H1 (cell line): ENCODE measurements around the gene MYO5B.

Experiments
- ASH2L ChIP-seq: fragments of 200-600, 300-600 bp; sonication (generic); IDR thresholded peaks from one replicate; pipeline ENCODE4 v1.7.1; 2017; ENCODE audit warnings: low read length
- EP300 ChIP-seq, 2 experiments: IDR thresholded peaks; 1 replicate in 1 of 2; 2 replicates in 1 of 2; pipeline ENCODE4 v1.6.1; 2011 to 2012; ENCODE audit warnings: low read depth in 2 of 2, low read length in 2 of 2, mild to moderate bottlenecking in 2 of 2, borderline replicate concordance in 1 of 2, inconsistent platforms in 1 of 2, moderate library complexity in 1 of 2
- EZH2 ChIP-seq: fragments of 200-600 bp; sonication (generic); IDR thresholded peaks from 2 replicates; pipeline ENCODE4 v1.7.1; 2012; ENCODE audit warnings: low read depth, mild to moderate bottlenecking, moderate library complexity, low read length, inconsistent platforms; ENCODE audit not compliant: severe bottlenecking
- FOSL1 ChIP-seq: IDR thresholded peaks from 2 replicates; pipeline ENCODE4 v1.6.1; 2011; ENCODE audit warnings: mild to moderate bottlenecking, low read depth, low read length, moderate library complexity; ENCODE audit not compliant: insufficient read depth
- GABPA ChIP-seq: IDR thresholded peaks from 2 replicates; pipeline ENCODE4 v1.6.1; 2011; ENCODE audit warnings: mild to moderate bottlenecking, low read length, moderate library complexity, borderline replicate concordance; ENCODE audit not compliant: insufficient read depth
- JUN ChIP-seq: IDR thresholded peaks from 2 replicates; pipeline ENCODE4 v1.6.1; 2011; ENCODE audit warnings: low read depth, mild to moderate bottlenecking, improper control_type of control experiment, low read length
- KDM4A ChIP-seq: IDR thresholded peaks from one replicate; pipeline ENCODE4 v1.7.1; 2012; ENCODE audit warnings: low read depth, mild to moderate bottlenecking, moderate library complexity, low read length, inconsistent platforms; ENCODE audit not compliant: severe bottlenecking
- MAFK ChIP-seq: IDR thresholded peaks from 2 replicates; pipeline ENCODE4 v1.6.1; 2012; ENCODE audit warnings: low read depth, mild to moderate bottlenecking, improper control_type of control experiment, low read length
- NANOG ChIP-seq: IDR thresholded peaks from 2 replicates; pipeline ENCODE4 v1.6.1; 2011; ENCODE audit warnings: low read length, low read depth, mild to moderate bottlenecking, inconsistent platforms; ENCODE audit not compliant: insufficient read depth, poor library complexity, severe bottlenecking
- POLR2A ChIP-seq, 2 experiments: IDR thresholded peaks; 1 replicate in 1 of 2; 2 replicates in 1 of 2; pipeline ENCODE4 v1.6.1; 2011; ENCODE audit warnings: low read depth in 2 of 2, low read length in 2 of 2, mild to moderate bottlenecking in 2 of 2; ENCODE audit errors: control extremely low read depth in 1 of 2
- POLR2AphosphoS5 ChIP-seq: IDR thresholded peaks from 2 replicates; pipeline ENCODE4 v1.6.1; 2011; ENCODE audit warnings: low read depth, low read length
- SUZ12 ChIP-seq: fragments of 200-600 bp; sonication (generic); IDR thresholded peaks from 2 replicates; pipeline ENCODE4 v1.6.1; 2012; ENCODE audit warnings: mild to moderate bottlenecking, inconsistent platforms, low read length, moderate library complexity, mixed read lengths
- TAF7 ChIP-seq: optimal IDR thresholded peaks from 2 replicates; pipeline ENCODE3; 2011; ENCODE audit warnings: low read depth, mild to moderate bottlenecking, inconsistent platforms, low read length, moderate library complexity, borderline replicate concordance
- TF ChIP-seq, protein P1 (sequence below), 3 experiments: IDR thresholded peaks; 1 replicate in 2 of 3; 2 replicates in 1 of 3; pipeline versions ENCODE4 v1.5.1 to v1.6.1; 2011; ENCODE audit warnings: low read length in 3 of 3, mild to moderate bottlenecking in 3 of 3, inconsistent platforms in 2 of 3, low read depth in 1 of 3, moderate library complexity in 1 of 3; ENCODE audit not compliant: insufficient read depth in 1 of 3; ENCODE audit errors: control extremely low read depth in 1 of 3

DNA sequence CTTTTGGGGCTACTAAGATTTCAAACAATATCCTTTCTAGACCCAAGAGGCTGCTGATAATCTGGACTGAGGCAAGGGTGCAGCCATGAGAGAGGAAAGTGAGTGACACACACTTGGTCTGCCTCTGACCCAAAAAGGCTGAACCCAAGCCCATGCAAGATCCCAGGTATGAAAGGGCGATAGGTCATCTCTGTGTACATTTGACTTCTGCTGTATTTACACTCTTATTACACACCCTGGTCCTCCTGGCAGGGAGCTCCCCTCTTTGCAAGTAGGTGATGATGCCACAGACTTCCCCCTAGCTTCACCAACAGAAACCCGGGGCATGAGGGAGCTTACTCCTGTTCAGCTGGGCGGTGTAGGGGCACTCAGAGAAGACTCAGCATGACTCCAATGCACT is 319.8 kb downstream of the MYO5B start:
- TF ChIP-seq FOSL1 (no peak), MAFK (no peak), KDM4A (no peak), TAF7 (no peak), GABPA (no peak), NANOG (no peak), POLR2A (IDR thresholded peaks at IDR 0.05; ENCODE audit: control extremely low read depth in 1 of 2, low read depth in 2 of 2, low read length in 2 of 2) (no peak), EP300 (IDR thresholded peaks at IDR 0.05; ENCODE audit: borderline replicate concordance in 1 of 2, low read depth in 2 of 2, low read length in 2 of 2) (no peak), POLR2AphosphoS5 (no peak), JUN (no peak), ASH2L (no peak), EZH2 (no peak), SUZ12 (no peak)
- TF ChIP-seq, protein P1, sequence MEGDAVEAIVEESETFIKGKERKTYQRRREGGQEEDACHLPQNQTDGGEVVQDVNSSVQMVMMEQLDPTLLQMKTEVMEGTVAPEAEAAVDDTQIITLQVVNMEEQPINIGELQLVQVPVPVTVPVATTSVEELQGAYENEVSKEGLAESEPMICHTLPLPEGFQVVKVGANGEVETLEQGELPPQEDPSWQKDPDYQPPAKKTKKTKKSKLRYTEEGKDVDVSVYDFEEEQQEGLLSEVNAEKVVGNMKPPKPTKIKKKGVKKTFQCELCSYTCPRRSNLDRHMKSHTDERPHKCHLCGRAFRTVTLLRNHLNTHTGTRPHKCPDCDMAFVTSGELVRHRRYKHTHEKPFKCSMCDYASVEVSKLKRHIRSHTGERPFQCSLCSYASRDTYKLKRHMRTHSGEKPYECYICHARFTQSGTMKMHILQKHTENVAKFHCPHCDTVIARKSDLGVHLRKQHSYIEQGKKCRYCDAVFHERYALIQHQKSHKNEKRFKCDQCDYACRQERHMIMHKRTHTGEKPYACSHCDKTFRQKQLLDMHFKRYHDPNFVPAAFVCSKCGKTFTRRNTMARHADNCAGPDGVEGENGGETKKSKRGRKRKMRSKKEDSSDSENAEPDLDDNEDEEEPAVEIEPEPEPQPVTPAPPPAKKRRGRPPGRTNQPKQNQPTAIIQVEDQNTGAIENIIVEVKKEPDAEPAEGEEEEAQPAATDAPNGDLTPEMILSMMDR (IDR thresholded peaks at IDR 0.05; ENCODE audit: control extremely low read depth in 1 of 3, insufficient read depth in 1 of 3, low read depth in 1 of 3, low read length in 3 of 3): no peak
